Endothelial cell of umbilical vein (primary cell): Measurements from ENCODE around the gene ANKRD28. TPM values are rescaled to one million over a fixed set of nuclear protein-coding genes. Genes with fewer than 3 reads are reported as not detected.

Experiments used
- BruUV-seq: library from RNA; stranded (reverse); fragments of 400-500 nt; replicated peaks from 2 replicates; lab custom pipeline; 2021; lab: Mats Ljungman, UMichigan
- CTCF ChIA-PET: fragments of 300-600, 350-600 bp; sonication (Branson Sonifier 250); formaldehyde crosslinking; loops from one replicate; lab custom pipeline; 2021; ENCODE audit warnings: antibody characterized with exemption, inconsistent platforms; lab: Charles Lee
- POLR2A ChIA-PET: fragments of 300-600, 350-600 bp; sonication (Branson Sonifier 250); formaldehyde crosslinking; loops from one replicate; lab custom pipeline; 2021; ENCODE audit warnings: antibody characterized with exemption, inconsistent platforms; lab: Charles Lee
- DNase-seq: peaks from one replicate; pipeline ENCODE4 v3.0.0-alpha.2; 2011; ENCODE audit warnings: low read depth, low spot score
- FAIRE-seq: peaks from 2 replicates; lab custom pipeline; 2011; peaks lifted over from hg19 to GRCh38; lab: Jason Lieb, UNC
- H2AFZ ChIP-seq: 2 replicates; pipeline ENCODE4 v1.6.0; 2012; ENCODE audit warnings: low read depth, low read length, control low read depth, inconsistent platforms
- H3K27ac ChIP-seq: 2 replicates; pipeline ENCODE4 v1.5.1; 2011; ENCODE audit warnings: low read depth, mild to moderate bottlenecking, control low read depth, low read length, moderate library complexity; ENCODE audit not compliant: insufficient read depth
- H3K27me3 ChIP-seq, 2 experiments: 2 replicates each; pipeline versions ENCODE4 v1.6.0 to v1.6.1; 2011; ENCODE audit warnings: low read length in 2 of 2, mixed read lengths in 1 of 2; ENCODE audit not compliant: control insufficient read depth in 2 of 2, insufficient read depth in 2 of 2
- H3K36me3 ChIP-seq, 2 experiments: 2 replicates in 1 of 2; 3 replicates in 1 of 2; pipeline ENCODE4 v1.5.1; 2011; ENCODE audit warnings: low read length in 2 of 2, mild to moderate bottlenecking in 1 of 2, moderate library complexity in 1 of 2; ENCODE audit not compliant: control insufficient read depth in 2 of 2, insufficient read depth in 2 of 2; ENCODE audit errors: extremely low read depth in 1 of 2
- H3K4me1 ChIP-seq: 3 replicates; pipeline ENCODE4 v1.5.1; 2011; ENCODE audit warnings: mild to moderate bottlenecking, low read length; ENCODE audit not compliant: control insufficient read depth, insufficient read depth; ENCODE audit errors: extremely low read depth
- H3K4me2 ChIP-seq: 2 replicates; pipeline ENCODE4 v1.6.1; 2011; ENCODE audit warnings: low read length, control low read depth, mixed read lengths; ENCODE audit not compliant: insufficient read depth
- H3K4me3 ChIP-seq, 3 experiments: fragments of 200-600 bp in 1 of 3; sonication (generic), shearing (Covaris generic) in 1 of 3; replicated peaks in 1 of 3; 2 replicates each; pipeline ENCODE4 v1.5.1; 2011 to 2016; ENCODE audit warnings: control low read depth in 3 of 3, low read length in 3 of 3, mild to moderate bottlenecking in 2 of 3, inconsistent platforms in 1 of 3, low read depth in 1 of 3, moderate library complexity in 1 of 3; ENCODE audit not compliant: insufficient read depth in 1 of 3
- H3K79me2 ChIP-seq: 2 replicates; pipeline ENCODE4 v1.6.0; 2012; ENCODE audit warnings: low read length, inconsistent platforms; ENCODE audit not compliant: control insufficient read depth, insufficient read depth
- H3K9ac ChIP-seq: replicated peaks from 2 replicates; pipeline ENCODE3; 2011; ENCODE audit warnings: low read length, control low read depth; ENCODE audit not compliant: insufficient read depth; ENCODE audit errors: extremely low read depth
- H3K9me1 ChIP-seq: replicated peaks from 3 replicates; pipeline ENCODE4 v1.6.0; 2011; ENCODE audit warnings: mild to moderate bottlenecking, low read length; ENCODE audit not compliant: control insufficient read depth, insufficient read depth; ENCODE audit errors: extremely low read depth
- H3K9me3 ChIP-seq: replicated peaks from 2 replicates; pipeline ENCODE4 v1.5.1; 2012; ENCODE audit warnings: low read length, inconsistent platforms; ENCODE audit not compliant: control insufficient read depth, insufficient read depth
- H4K20me1 ChIP-seq: replicated peaks from 2 replicates; pipeline ENCODE3; 2011; ENCODE audit warnings: mild to moderate bottlenecking, low read length; ENCODE audit not compliant: control insufficient read depth, insufficient read depth; ENCODE audit errors: extremely low read depth
- EZH2 ChIP-seq: IDR thresholded peaks from 2 replicates; pipeline ENCODE4 v1.6.1; 2012; ENCODE audit warnings: borderline replicate concordance, low read depth, mild to moderate bottlenecking, moderate library complexity, low read length, inconsistent platforms; ENCODE audit not compliant: severe bottlenecking
- FOS ChIP-seq: IDR thresholded peaks from 2 replicates; pipeline ENCODE4 v1.6.1; 2011; ENCODE audit warnings: mild to moderate bottlenecking, low read length, moderate library complexity, borderline replicate concordance; ENCODE audit not compliant: insufficient read depth
- GATA2 ChIP-seq: IDR thresholded peaks from 2 replicates; pipeline ENCODE4 v1.7.0; 2011; ENCODE audit warnings: low read depth, mild to moderate bottlenecking, moderate library complexity, mixed read lengths, low read length; ENCODE audit not compliant: insufficient read length, insufficient read depth
- JUN ChIP-seq: IDR thresholded peaks from 2 replicates; pipeline ENCODE4 v1.6.1; 2011; ENCODE audit warnings: borderline replicate concordance, low read depth; ENCODE audit not compliant: insufficient read length, insufficient read depth
- MYC ChIP-seq: IDR thresholded peaks from one replicate; pipeline ENCODE4 v1.6.1; 2011; ENCODE audit warnings: mild to moderate bottlenecking, low read depth, low read length
- POLR2A ChIP-seq: IDR thresholded peaks from 2 replicates; pipeline ENCODE4 v1.6.1; 2012; ENCODE audit warnings: low read depth, mild to moderate bottlenecking, control low read depth, low read length
- POLR2AphosphoS5 ChIP-seq: IDR thresholded peaks from 2 replicates; pipeline ENCODE4 v1.6.1; 2012; ENCODE audit warnings: low read depth, mild to moderate bottlenecking, control low read depth, low read length, moderate library complexity; ENCODE audit not compliant: insufficient read depth
- dilution Hi-C: fragments of 300-500 bp; cut with MboI; formaldehyde crosslinking; loops from one replicate; pipeline ENCODE4 v1.15.0; 2019; ENCODE audit warnings: low sequenced_read_pairs; ENCODE audit not compliant: extremely low pct_ligation_motif_present
- intact Hi-C: fragments of 100-400 bp; cut with micrococcal nuclease; formaldehyde crosslinking; loops from one replicate; pipeline ENCODE4 v1.10.0; 2022
- polyA plus RNA-seq, 4 experiments: library from polyadenylated mRNA; depleted of rRNA in 3 of 4; stranded (reverse) in 3 of 4; unstranded in 1 of 4; fragments of >200 nt; gene quantifications; 2 replicates each; pipeline versions ENCODE4 v1.2.1 to v1.2.3, GENCODE V29; 2011 to 2012; ENCODE audit warnings: missing spikeins in 1 of 4
- total RNA-seq: library from RNA; stranded (reverse); gene quantifications from 2 replicates; pipeline ENCODE4 v1.2.3, GENCODE V29; 2021
- TF ChIP-seq, protein P1 (sequence below): IDR thresholded peaks from 2 replicates; pipeline ENCODE4 v1.6.1; 2011; ENCODE audit not compliant: insufficient read depth, insufficient read length
- TF ChIP-seq, protein P2 (sequence below), 2 donors: IDR thresholded peaks; 1 replicate in 1 of 2; 2 replicates in 1 of 2; pipeline ENCODE4 v1.5.1; 2011; ENCODE audit warnings: low read length in 2 of 2, mild to moderate bottlenecking in 2 of 2, moderate library complexity in 2 of 2, control low read depth in 1 of 2, inconsistent platforms in 1 of 2, low read depth in 1 of 2; ENCODE audit not compliant: insufficient read depth in 1 of 2; ENCODE audit errors: extremely low read depth in 1 of 2

The ANKRD28 gene
- total and polyA plus RNA-seq, 2 donors (not counting 3 experiments of a cell fraction or from before 2014, with no cell fraction given) = 36.7 to 97.3 TPM

DNA sequence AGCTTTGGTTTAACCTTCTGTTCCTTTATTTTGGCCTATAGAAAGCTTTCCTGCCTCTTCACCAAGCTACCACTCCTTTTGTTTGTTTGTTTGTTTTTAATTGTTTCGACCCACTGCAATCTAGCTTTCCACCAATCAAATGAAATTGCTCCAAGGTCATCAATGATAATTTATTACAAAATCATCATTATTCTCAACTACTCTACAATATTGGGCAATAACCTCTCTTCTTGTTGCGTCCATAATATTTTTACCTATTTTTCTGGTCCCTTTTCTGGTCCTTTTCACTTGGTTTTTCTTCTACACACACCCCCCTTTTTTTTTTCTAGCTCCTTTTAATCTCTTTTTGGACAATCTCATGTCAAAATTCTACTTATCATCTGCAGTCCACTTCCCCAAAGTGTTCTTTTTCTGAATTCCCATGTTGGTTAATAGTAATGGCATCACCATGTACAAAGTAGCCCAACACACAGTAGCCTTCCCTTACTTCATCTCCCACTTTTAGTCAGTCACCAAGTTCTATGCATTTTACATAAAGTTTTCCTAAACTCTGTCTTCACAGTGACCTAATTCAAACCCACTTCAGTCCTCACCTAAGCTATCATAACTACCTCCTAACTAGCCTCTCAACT is 11.0 kb upstream of the ANKRD28 start:
- H3K79me2 ChIP-seq = peaks cover 3% of the 10 kb centered on the region
- H3K4me2 ChIP-seq = no peak overlapping the region
- intact Hi-C loops (no loop called here), dilution Hi-C loops (no loop called here)
- H3K36me3 ChIP-seq = no peaks in the 10 kb centered on the region
- FAIRE-seq = no peak
- H2AFZ ChIP-seq = no peak overlapping the region
- no TSS peak for BruUV-seq
- H3K4me1 ChIP-seq = peaks cover 15% of the 10 kb centered on the region
- POLR2A ChIA-PET = interaction anchor here (0.6 kb wide), 1 partner anchor 72 kb away, joined by 3 read pairs; no protein-coding TSS in a partner anchor
- CTCF ChIA-PET = interaction anchor here (0.9 to 1.9 kb wide), 7 partner anchors 10 to 606 kb away, joined by 3 to 7 read pairs (median 4); partner anchors contain the start of gene ANKRD28
- H3K9me1 ChIP-seq = no peaks in the 10 kb centered on the region
- no peak overlapping the region for H3K27ac ChIP-seq
- H4K20me1 ChIP-seq = no peaks in the 10 kb centered on the region
- no peaks in the 10 kb centered on the region for H3K9me3 ChIP-seq
- no peak overlapping the region for H3K4me3 ChIP-seq
- no peaks in the 10 kb centered on the region for H3K27me3 ChIP-seq
- TF ChIP-seq EZH2 (no peak), MYC (no peak), POLR2AphosphoS5 (no peak), JUN (no peak), POLR2A (no peak), FOS (no peak), GATA2 (no peak)
- TF ChIP-seq, protein P1, sequence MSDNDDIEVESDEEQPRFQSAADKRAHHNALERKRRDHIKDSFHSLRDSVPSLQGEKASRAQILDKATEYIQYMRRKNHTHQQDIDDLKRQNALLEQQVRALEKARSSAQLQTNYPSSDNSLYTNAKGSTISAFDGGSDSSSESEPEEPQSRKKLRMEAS = no peak
- TF ChIP-seq, protein P2, sequence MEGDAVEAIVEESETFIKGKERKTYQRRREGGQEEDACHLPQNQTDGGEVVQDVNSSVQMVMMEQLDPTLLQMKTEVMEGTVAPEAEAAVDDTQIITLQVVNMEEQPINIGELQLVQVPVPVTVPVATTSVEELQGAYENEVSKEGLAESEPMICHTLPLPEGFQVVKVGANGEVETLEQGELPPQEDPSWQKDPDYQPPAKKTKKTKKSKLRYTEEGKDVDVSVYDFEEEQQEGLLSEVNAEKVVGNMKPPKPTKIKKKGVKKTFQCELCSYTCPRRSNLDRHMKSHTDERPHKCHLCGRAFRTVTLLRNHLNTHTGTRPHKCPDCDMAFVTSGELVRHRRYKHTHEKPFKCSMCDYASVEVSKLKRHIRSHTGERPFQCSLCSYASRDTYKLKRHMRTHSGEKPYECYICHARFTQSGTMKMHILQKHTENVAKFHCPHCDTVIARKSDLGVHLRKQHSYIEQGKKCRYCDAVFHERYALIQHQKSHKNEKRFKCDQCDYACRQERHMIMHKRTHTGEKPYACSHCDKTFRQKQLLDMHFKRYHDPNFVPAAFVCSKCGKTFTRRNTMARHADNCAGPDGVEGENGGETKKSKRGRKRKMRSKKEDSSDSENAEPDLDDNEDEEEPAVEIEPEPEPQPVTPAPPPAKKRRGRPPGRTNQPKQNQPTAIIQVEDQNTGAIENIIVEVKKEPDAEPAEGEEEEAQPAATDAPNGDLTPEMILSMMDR (IDR thresholded peaks at IDR 0.05; ENCODE audit: extremely low read depth in 1 of 2, insufficient read depth in 1 of 2, low read depth in 1 of 2, low read length in 2 of 2) = no peak
- no peak for DNase-seq
- H3K9ac ChIP-seq = no peak overlapping the region
